ENCODE data around the gene FGF18.

DNA sequence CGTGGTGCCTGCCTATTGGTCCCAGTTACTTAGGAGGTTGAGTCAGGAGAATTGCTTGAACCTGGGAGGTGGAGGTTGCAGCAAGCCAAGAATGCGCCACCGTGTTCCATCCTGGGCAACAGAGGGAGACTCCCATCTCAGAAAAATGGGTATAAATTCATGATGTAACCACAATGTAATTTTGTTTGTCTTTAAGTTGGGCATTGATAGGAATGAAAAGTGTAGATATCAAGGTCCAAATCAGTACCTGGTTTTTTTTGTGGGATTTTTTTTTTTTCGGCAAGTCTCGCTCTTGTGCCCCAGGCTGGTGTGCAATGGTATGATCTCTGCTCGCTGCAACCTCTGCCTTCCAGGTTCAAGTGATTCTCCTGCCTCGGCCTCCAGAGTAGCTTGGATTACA is 24.4 kb upstream of the FGF18 start:
- TF ChIP-seq, protein P1, sequence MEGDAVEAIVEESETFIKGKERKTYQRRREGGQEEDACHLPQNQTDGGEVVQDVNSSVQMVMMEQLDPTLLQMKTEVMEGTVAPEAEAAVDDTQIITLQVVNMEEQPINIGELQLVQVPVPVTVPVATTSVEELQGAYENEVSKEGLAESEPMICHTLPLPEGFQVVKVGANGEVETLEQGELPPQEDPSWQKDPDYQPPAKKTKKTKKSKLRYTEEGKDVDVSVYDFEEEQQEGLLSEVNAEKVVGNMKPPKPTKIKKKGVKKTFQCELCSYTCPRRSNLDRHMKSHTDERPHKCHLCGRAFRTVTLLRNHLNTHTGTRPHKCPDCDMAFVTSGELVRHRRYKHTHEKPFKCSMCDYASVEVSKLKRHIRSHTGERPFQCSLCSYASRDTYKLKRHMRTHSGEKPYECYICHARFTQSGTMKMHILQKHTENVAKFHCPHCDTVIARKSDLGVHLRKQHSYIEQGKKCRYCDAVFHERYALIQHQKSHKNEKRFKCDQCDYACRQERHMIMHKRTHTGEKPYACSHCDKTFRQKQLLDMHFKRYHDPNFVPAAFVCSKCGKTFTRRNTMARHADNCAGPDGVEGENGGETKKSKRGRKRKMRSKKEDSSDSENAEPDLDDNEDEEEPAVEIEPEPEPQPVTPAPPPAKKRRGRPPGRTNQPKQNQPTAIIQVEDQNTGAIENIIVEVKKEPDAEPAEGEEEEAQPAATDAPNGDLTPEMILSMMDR (conservative IDR thresholded peaks at IDR 0.05; ENCODE audit: low read depth, low read length): no peak
- TF ChIP-seq RAD21 (IDR thresholded peaks at IDR 0.05; ENCODE audit: low read length): no peak
- no peak for TF ChIP-seq POLR2A (IDR thresholded peaks at IDR 0.05; ENCODE audit: low read depth, low read length)
- no peak for TF ChIP-seq MXI1 (IDR thresholded peaks at IDR 0.05; ENCODE audit: borderline replicate concordance, low read depth, low read length)
- TF ChIP-seq CEBPB (IDR thresholded peaks at IDR 0.05; ENCODE audit: low read depth, low read length): no peak
- TF ChIP-seq BHLHE40 (IDR thresholded peaks at IDR 0.05; ENCODE audit: low read depth, low read length): no peak
- TF ChIP-seq MAZ (IDR thresholded peaks at IDR 0.05; ENCODE audit: borderline replicate concordance, low read depth, low read length): no peak
- TF ChIP-seq RFX5 (IDR thresholded peaks at IDR 0.05; ENCODE audit: low read depth, low read length): no peak
